Measurements from ENCODE around the gene WRAP73. TPM values are rescaled to one million over a fixed set of nuclear protein-coding genes. Genes with fewer than 3 reads are reported as not detected.
A peak's percentile ranks its signal among the peaks of the same experiment; 100 is the strongest.

Gene WRAP73
- total RNA-seq, 6 experiments from 2014 or later, result 5.6 to 9.1 (median 7.1) TPM

- H3K27ac ChIP-seq, result no peak overlapping the region
- ATAC-seq (no peak), DNase-seq (no peak)
- 69% methylated on average over 6 of the region's 18 CpGs for WGBS (ENCODE audit: insufficient coverage, low coverage, low lambda C conversion rate, missing lambda C conversion rate)
- TF ChIP-seq POLR2A (IDR thresholded peaks at IDR 0.05) (no peak), CTCF (IDR thresholded peaks at IDR 0.05) (no peak)
- no peaks in the 10 kb centered on the region for H3K9me3 ChIP-seq
- H3K27me3 ChIP-seq, result no peaks in the 10 kb centered on the region
- intact Hi-C loops (cut with DNase I), result loop anchor here (5.0 kb wide), 2 partner anchors 121 to 126 kb away; no protein-coding TSS in a partner anchor
- peaks cover 0 to 7% (median 0%) of the 10 kb centered on the region in 4 donors for H3K4me1 ChIP-seq
- no peaks in the 10 kb centered on the region for H3K36me3 ChIP-seq
- no peak overlapping the region for H3K4me3 ChIP-seq
These were observed 32.0 kb downstream of the WRAP73 start for GRCh38 chr1:3617806-3618345.

- DNase-seq (no peak), ATAC-seq (no peak)
- Histone ChIP-seq H3K36me3 (no peaks in the 10 kb centered on the region), H3K4me1 (peaks cover 0 to 7% (median 0%) of the 10 kb centered on the region in 4 donors), H3K27ac (no peak overlapping the region), H3K4me3 (no peak overlapping the region), H3K27me3 (no peaks in the 10 kb centered on the region), H3K9me3 (no peaks in the 10 kb centered on the region)
- TF ChIP-seq CTCF (IDR thresholded peaks at IDR 0.05) (no peak), POLR2A (IDR thresholded peaks at IDR 0.05) (no peak)
- 65% methylated on average over 3 of the region's 9 CpGs for WGBS (ENCODE audit: insufficient coverage, low coverage, low lambda C conversion rate, missing lambda C conversion rate)
- intact Hi-C loops (cut with DNase I), result loop anchor here (5.0 kb wide), 2 partner anchors 120 to 125 kb away; no protein-coding TSS in a partner anchor
These were observed 33.0 kb downstream of the WRAP73 start for GRCh38 chr1:3616861-3617260.

GRCh38 chr1:3614755-3615742, 34.9 kb downstream of the WRAP73 start:
- Histone ChIP-seq H3K36me3 (no peaks in the 10 kb centered on the region), H3K4me1 (peaks cover 0 to 9% (median 0%) of the 10 kb centered on the region in 4 donors), H3K27ac (no peak overlapping the region), H3K27me3 (peaks cover 0 to 11% of the 10 kb centered on the region in 2 donors), H3K9me3 (no peaks in the 10 kb centered on the region), H3K4me3 (no peak overlapping the region)
- 33% methylated on average over 12 of the region's 20 CpGs for WGBS (ENCODE audit: insufficient coverage, low coverage, low lambda C conversion rate, missing lambda C conversion rate)
- ATAC-seq, result peak in 1 of 4 donors; percentile 48
- no peak for DNase-seq
- intact Hi-C loops (cut with DNase I), result loop anchor here (5.0 kb wide), 2 partner anchors 118 to 123 kb away; no protein-coding TSS in a partner anchor
- peak; percentile 36 to 44 (median 41) for TF ChIP-seq CTCF (IDR thresholded peaks at IDR 0.05)
- TF ChIP-seq POLR2A (IDR thresholded peaks at IDR 0.05), result no peak

GRCh38 chr1:3612123-3612522, 37.8 kb downstream of the WRAP73 start:
- Histone ChIP-seq H3K36me3 (no peaks in the 10 kb centered on the region), H3K27me3 (peaks cover 0 to 12% of the 10 kb centered on the region in 2 donors), H3K4me1 (peaks cover 0 to 9% (median 0%) of the 10 kb centered on the region in 4 donors), H3K4me3 (no peak overlapping the region), H3K9me3 (no peaks in the 10 kb centered on the region), H3K27ac (no peak overlapping the region)
- intact Hi-C loops (cut with DNase I), result no loop called here
- DNase-seq (no peak), ATAC-seq (no peak)
- TF ChIP-seq POLR2A (IDR thresholded peaks at IDR 0.05), result no peak
- 17% methylated on average over 1 of the region's 7 CpGs for WGBS (ENCODE audit: insufficient coverage, low coverage, low lambda C conversion rate, missing lambda C conversion rate)

Measured in right lobe of liver (tissue), 6 donors.